H1 (cell line): ENCODE data around the gene MMP11. TPM values are rescaled to one million over a fixed set of nuclear protein-coding genes. Genes with fewer than 3 reads are reported as not detected.

Source experiments
- ATF2 ChIP-seq: IDR thresholded peaks from 2 replicates; pipeline ENCODE4 v1.6.1; 2012; ENCODE audit warnings: low read length, inconsistent platforms
- E2F6 ChIP-seq: IDR thresholded peaks from 2 replicates; pipeline ENCODE4 v1.6.1; 2012; ENCODE audit warnings: inconsistent platforms
- EZH2 ChIP-seq: fragments of 200-600 bp; sonication (generic); IDR thresholded peaks from 2 replicates; pipeline ENCODE4 v1.7.1; 2012; ENCODE audit warnings: low read depth, mild to moderate bottlenecking, moderate library complexity, low read length, inconsistent platforms; ENCODE audit not compliant: severe bottlenecking
- GABPA ChIP-seq: IDR thresholded peaks from 2 replicates; pipeline ENCODE4 v1.6.1; 2011; ENCODE audit warnings: mild to moderate bottlenecking, low read length, moderate library complexity, borderline replicate concordance; ENCODE audit not compliant: insufficient read depth
- POU5F1 ChIP-seq: IDR thresholded peaks from 2 replicates; pipeline ENCODE4 v1.6.1; 2011; ENCODE audit warnings: low read depth, mild to moderate bottlenecking, low read length, moderate library complexity
- RAD21 ChIP-seq, 2 experiments: IDR thresholded peaks in 1 of 2; conservative IDR thresholded peaks in 1 of 2; 2 replicates each; pipeline ENCODE4 v1.6.1; 2011; ENCODE audit warnings: low read depth in 2 of 2, low read length in 2 of 2, improper control_type of control experiment in 1 of 2, inconsistent platforms in 1 of 2, mild to moderate bottlenecking in 1 of 2, moderate library complexity in 1 of 2
- RBBP5 ChIP-seq: IDR thresholded peaks from 2 replicates; pipeline ENCODE4 v1.7.1; 2012; ENCODE audit warnings: low read depth, mild to moderate bottlenecking, inconsistent platforms, low read length, moderate library complexity, borderline replicate concordance
- SIN3A ChIP-seq, 2 experiments: IDR thresholded peaks in 1 of 2; conservative IDR thresholded peaks in 1 of 2; 2 replicates each; pipeline ENCODE4 v1.6.1; 2011 to 2012; ENCODE audit warnings: low read length in 2 of 2, improper control_type of control experiment in 1 of 2, low read depth in 1 of 2, mild to moderate bottlenecking in 1 of 2
- polyA plus RNA-seq, 7 experiments: library from polyadenylated mRNA; depleted of rRNA in 3 of 7; stranded (reverse) in 5 of 7; unstranded in 2 of 7; fragments of >200 nt in 5 of 7; fragments of 200-250 nt in 2 of 7; gene quantifications; 1 replicate in 5 of 7; 2 replicates in 1 of 7; 4 replicates in 1 of 7; pipeline versions ENCODE4 v1.2.1 to v1.2.3, GENCODE V29; 2011 to 2013; ENCODE audit warnings: missing spikeins in 2 of 7, mixed read lengths in 2 of 7
- total RNA-seq: library from RNA; stranded (reverse); fragmentation: NEBNext Ultra II Directional; extraction: Animal tissue kit (Norgen Biotek cat#: 25700); gene quantifications from 2 replicates; pipeline ENCODE4 v1.2.1, GENCODE V29; 2021

Gene MMP11
- total and polyA plus RNA-seq, 2 of the 8 experiments (the other 6 are each of a cell fraction or from before 2014, with no cell fraction given), result 10.2 to 18.3 TPM

- TF ChIP-seq ATF2 (no peak), RBBP5 (no peak), E2F6 (no peak), POU5F1 (no peak), SIN3A (conservative IDR thresholded peaks at IDR 0.05 in 1 of 2, IDR thresholded peaks at IDR 0.05 in 1 of 2; ENCODE audit: low read depth in 1 of 2, low read length in 2 of 2) (no peak), EZH2 (no peak), GABPA (no peak), RAD21 (IDR thresholded peaks at IDR 0.05 in 1 of 2, conservative IDR thresholded peaks at IDR 0.05 in 1 of 2; ENCODE audit: low read depth in 2 of 2, low read length in 2 of 2) (no peak)
These were observed 52.7 kb downstream of the MMP11 start (continued) for GRCh38 chr22:23825246-23825905.
